ENCODE data around the gene LIM2.
"Not testable (repeated sequence)": the region's sequence is repeated elsewhere in the genome, so short reads cannot be mapped to it uniquely, and the experiment has no call there.

Gene LIM2

DNA sequence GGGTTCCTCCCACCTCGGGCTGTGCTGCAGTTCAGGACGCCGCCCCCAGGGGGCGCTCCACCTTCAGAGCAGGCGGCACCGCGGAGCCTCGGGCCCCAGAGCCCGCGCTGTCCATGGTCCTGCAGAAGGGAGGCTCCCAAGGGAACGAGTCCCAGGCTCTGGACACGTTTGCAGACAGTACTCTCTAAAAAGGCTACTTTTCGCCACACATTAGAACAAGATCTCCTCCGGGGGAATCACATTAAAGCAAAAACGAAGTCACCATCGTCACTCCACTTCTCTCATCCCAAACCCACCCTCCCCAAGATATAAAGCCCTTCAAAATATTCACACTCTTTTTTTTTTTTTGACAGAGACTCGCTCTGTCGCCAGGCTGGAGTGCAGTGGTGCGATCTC lies 34.3 kb upstream of the LIM2 start:
- H3K9me3 ChIP-seq: no peaks in the 10 kb centered on the region
- no peaks in the 10 kb centered on the region for H3K36me3 ChIP-seq
- intact Hi-C loops (cut with DNase I; ENCODE audit: low total_unique reads): no loop called here
- TF ChIP-seq CTCF (IDR thresholded peaks at IDR 0.05): peak; percentile 61 to 72
- no peak overlapping the region for H3K4me3 ChIP-seq
- peaks cover 0 to 30% of the 10 kb centered on the region in 2 donors for H3K27me3 ChIP-seq
- DNase-seq: peak; percentile 65 to 80
- no peak overlapping the region for H3K27ac ChIP-seq
- peaks cover 0 to 5% (median 0%) of the 10 kb centered on the region in 4 donors for H3K4me1 ChIP-seq

DNA sequence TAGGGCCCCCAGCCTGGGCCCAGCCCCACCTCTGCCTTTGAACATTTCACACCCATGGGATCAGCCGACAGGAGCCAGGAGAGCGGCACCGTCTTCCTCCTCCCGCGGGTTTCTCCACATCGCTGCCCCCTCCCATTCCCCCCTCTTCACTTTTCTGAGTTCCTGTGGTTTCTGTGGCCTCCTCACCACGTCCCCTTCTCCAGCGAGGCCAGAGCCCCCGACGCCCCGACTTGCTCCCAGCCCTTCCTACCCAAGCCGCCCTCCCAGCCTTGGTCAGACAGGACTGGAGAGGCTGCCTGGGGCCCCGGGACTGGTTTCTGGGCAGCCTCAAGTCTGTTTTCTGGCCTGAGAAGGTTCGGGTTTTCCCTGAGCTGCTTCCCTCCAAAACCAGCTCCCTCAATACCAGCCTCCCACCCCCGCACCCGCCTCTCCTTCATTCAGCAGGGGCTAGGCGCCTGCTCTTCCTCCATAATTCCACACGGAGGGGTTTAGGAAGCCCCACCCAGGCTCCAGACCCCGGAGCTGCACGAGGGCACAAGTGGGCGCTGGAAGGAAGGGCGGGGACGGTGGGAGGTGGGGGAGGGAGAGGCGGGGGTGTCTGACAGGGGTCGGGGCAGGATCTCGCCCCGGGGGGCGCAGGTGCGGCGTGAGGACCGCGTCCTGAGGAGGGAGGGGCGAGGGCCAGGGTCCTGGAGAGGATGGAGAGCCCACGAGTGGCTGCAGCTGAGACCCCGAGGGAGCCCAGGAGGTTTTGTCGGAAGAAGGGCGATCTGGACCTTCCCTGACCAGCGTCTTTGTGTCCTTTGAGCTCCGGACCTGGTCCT lies 33.7 kb upstream of the LIM2 start:
- Histone ChIP-seq H3K4me3 (no peak overlapping the region), H3K27me3 (peaks cover 0 to 36% of the 10 kb centered on the region in 2 donors), H3K27ac (no peak overlapping the region), H3K36me3 (no peaks in the 10 kb centered on the region), H3K4me1 (peaks cover 0 to 5% (median 0%) of the 10 kb centered on the region in 4 donors), H3K9me3 (no peaks in the 10 kb centered on the region)
- no peak for DNase-seq
- no peak for TF ChIP-seq CTCF (IDR thresholded peaks at IDR 0.05)
- intact Hi-C loops (cut with DNase I; ENCODE audit: low total_unique reads): no loop called here

DNA sequence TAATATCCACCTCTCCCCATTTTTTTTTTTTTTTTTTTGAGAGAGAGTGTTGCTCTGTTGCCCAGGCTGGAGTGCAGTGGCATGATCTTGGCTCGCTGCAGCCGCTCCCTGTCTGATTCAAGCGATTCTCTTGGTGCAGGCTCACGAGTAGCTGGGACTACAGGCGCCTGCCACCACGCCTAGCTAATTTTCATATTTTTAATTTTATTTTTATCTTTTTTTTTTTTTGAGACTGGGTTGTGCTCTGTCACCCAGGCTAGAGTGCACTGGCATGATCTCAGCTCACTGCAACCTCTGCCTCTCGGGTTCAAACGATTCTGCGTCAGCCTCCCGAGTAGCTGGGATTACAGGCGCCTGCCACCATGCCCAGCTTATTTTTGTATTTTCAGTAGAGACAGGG lies 32.7 kb upstream of the LIM2 start:
- H3K9me3 ChIP-seq; H3K4me3 ChIP-seq; intact Hi-C loops (cut with DNase I; ENCODE audit: low total_unique reads); DNase-seq; H3K4me1 ChIP-seq; H3K36me3 ChIP-seq; H3K27ac ChIP-seq: not testable (repeated sequence)
- peaks cover 0 to 38% of the 10 kb centered on the region in 2 donors for H3K27me3 ChIP-seq

DNA sequence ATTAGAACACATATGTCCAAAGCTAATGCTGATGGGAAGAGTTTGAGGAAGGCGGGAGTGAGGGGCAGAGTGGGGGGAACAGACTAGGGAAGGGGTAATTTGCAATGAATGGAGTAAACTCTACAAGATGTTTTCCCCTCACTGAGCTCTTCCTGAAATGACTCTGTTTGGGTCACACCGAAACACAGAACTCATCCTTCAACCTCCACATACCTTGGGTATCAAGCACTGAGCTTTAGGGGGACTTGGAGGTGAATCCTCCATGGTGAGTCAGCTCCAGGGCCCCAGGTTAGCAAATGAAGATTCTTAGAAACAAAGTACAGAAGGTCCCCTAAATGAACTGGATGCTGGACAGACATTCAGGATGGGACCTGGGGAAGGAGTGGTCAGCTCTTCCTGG lies 30.9 kb upstream of the LIM2 start:
- Histone ChIP-seq H3K27me3 (peaks cover 0 to 46% of the 10 kb centered on the region in 2 donors), H3K4me3 (no peak overlapping the region), H3K9me3 (no peaks in the 10 kb centered on the region), H3K4me1 (peaks cover 0 to 5% (median 0%) of the 10 kb centered on the region in 4 donors), H3K36me3 (no peaks in the 10 kb centered on the region), H3K27ac (no peak overlapping the region)
- TF ChIP-seq CTCF (IDR thresholded peaks at IDR 0.05): no peak
- no peak for DNase-seq
- intact Hi-C loops (cut with DNase I; ENCODE audit: low total_unique reads): no loop called here

DNA sequence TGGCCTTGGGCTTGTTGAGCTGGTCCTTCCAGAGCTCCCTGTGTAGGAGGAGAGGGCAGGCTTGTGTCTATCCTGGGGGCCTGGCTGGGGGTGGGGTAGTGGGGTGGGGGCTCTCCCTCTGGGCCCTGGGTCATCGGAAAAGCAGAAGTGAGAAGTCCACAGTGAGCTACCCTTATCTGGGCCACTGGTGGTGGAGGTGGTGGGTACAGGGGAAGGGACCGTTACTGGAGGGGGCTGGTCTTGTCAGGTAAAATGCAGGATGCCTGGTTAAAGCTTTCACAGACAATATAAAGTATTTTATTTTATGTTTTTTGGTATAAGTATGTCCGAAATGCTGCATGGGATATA lies 30.0 kb upstream of the LIM2 start:
- no peak overlapping the region for H3K27ac ChIP-seq
- no peaks in the 10 kb centered on the region for H3K36me3 ChIP-seq
- peaks cover 0 to 5% (median 0%) of the 10 kb centered on the region in 4 donors for H3K4me1 ChIP-seq
- intact Hi-C loops (cut with DNase I; ENCODE audit: low total_unique reads): no loop called here
- H3K9me3 ChIP-seq: no peaks in the 10 kb centered on the region
- no peak for DNase-seq
- peaks cover 0 to 46% of the 10 kb centered on the region in 2 donors for H3K27me3 ChIP-seq
- TF ChIP-seq CTCF (IDR thresholded peaks at IDR 0.05): no peak
- H3K4me3 ChIP-seq: no peak overlapping the region

GRCh38 chr19:51417107-51417809 lies 29.5 kb upstream of the LIM2 start, which contains the start of gene SIGLEC10:
TSS of gene SIGLEC10 (minus strand) at chr19:51417642. CDS start at chr19:51417581, 61 bp downstream.
- peaks cover 0 to 5% (median 0%) of the 10 kb centered on the region in 4 donors for H3K4me1 ChIP-seq
- DNase-seq: peak in 1 of 2 donors; percentile 26
- H3K9me3 ChIP-seq: no peaks in the 10 kb centered on the region
- intact Hi-C loops (cut with DNase I; ENCODE audit: low total_unique reads): no loop called here
- H3K27me3 ChIP-seq: peaks cover 0 to 46% of the 10 kb centered on the region in 2 donors
- no peak within 1 kb of the TSS for H3K4me3 ChIP-seq
- TF ChIP-seq CTCF (IDR thresholded peaks at IDR 0.05): no peak
- H3K36me3 ChIP-seq: no peaks in the 10 kb centered on the region
- no peak within 1 kb of the TSS for H3K27ac ChIP-seq

GRCh38 chr19:51416422-51416821 lies 28.6 kb upstream of the LIM2 start:
- intact Hi-C loops (cut with DNase I; ENCODE audit: low total_unique reads); H3K9me3 ChIP-seq; H3K36me3 ChIP-seq; DNase-seq; H3K27ac ChIP-seq; H3K4me3 ChIP-seq; H3K4me1 ChIP-seq: not testable (repeated sequence)
- peaks cover 0 to 43% of the 10 kb centered on the region in 2 donors for H3K27me3 ChIP-seq
